ENCODE data around the gene ARX.

Gene ARX

GRCh38 chrX:25016938-25017598 is 1.3 kb upstream of the ARX start:
- no peak for DNase-seq (ENCODE audit: low read depth)

GRCh38 chrX:25016361-25016671 is 551 bp upstream of the ARX start:
- DNase-seq (ENCODE audit: low read depth), result no peak

GRCh38 chrX:25014366-25014838 is 1.4 kb downstream of the ARX start:
- DNase-seq (ENCODE audit: low read depth), result no peak

GRCh38 chrX:25013632-25014365 is 2.0 kb downstream of the ARX start:
- no peak for DNase-seq (ENCODE audit: low read depth)

GRCh38 chrX:25012793-25013631 is 2.8 kb downstream of the ARX start:
- no peak for DNase-seq (ENCODE audit: low read depth)

- DNase-seq (ENCODE audit: low read depth), result no peak
Measured at GRCh38 chrX:25012433-25012735, 3.4 kb downstream of the ARX start.

- no peak for DNase-seq (ENCODE audit: low read depth)
Measured at GRCh38 chrX:25011589-25012432, 4.0 kb downstream of the ARX start.

GRCh38 chrX:25010784-25011588 is 4.8 kb downstream of the ARX start:
- no peak for DNase-seq (ENCODE audit: low read depth)

GRCh38 chrX:25009407-25009806 is 6.4 kb downstream of the ARX start:
- DNase-seq (ENCODE audit: low read depth), result no peak

- no peak for DNase-seq (ENCODE audit: low read depth)
Measured at GRCh38 chrX:25007059-25008053, 8.4 kb downstream of the ARX start.

GRCh38 chrX:25006586-25007058 is 9.1 kb downstream of the ARX start:
- DNase-seq (ENCODE audit: low read depth), result no peak

- DNase-seq (ENCODE audit: low read depth), result no peak
Measured at GRCh38 chrX:25005382-25006185, 10.2 kb downstream of the ARX start.

- no peak for DNase-seq (ENCODE audit: low read depth)
Measured at GRCh38 chrX:25005034-25005381, 10.8 kb downstream of the ARX start.

GRCh38 chrX:25004485-25005032 is 11.2 kb downstream of the ARX start:
- DNase-seq (ENCODE audit: low read depth), result no peak

- DNase-seq (ENCODE audit: low read depth), result no peak
Measured at GRCh38 chrX:25004040-25004439, 11.7 kb downstream of the ARX start.

- no peak for DNase-seq (ENCODE audit: low read depth)
Measured at GRCh38 chrX:25003066-25003849, 12.5 kb downstream of the ARX start.

- no peak for DNase-seq (ENCODE audit: low read depth)
Measured at GRCh38 chrX:25002661-25003020, 13.1 kb downstream of the ARX start.

Measured in stimulated activated CD8-positive, alpha-beta memory T cell treated with anti-CD3 and anti-CD28 coated beads, Interleukin-12 subunit alpha, Interleukin-12 subunit beta, amount 100 ng/mL, for 1 hour (primary cell).